Thoracic aorta (tissue), 2 donors: Measurements from ENCODE around the gene PPP2CA. TPM values are rescaled to one million over a fixed set of nuclear protein-coding genes. Genes with fewer than 3 reads are reported as not detected.
"Not testable (repeated sequence)": the region's sequence is repeated elsewhere in the genome, so short reads cannot be mapped to it uniquely, and the experiment has no call there.

ENCODE experiments used
- ATAC-seq: fragments of 150-250 bp; one replicate; pipeline ENCODE4 v1.8.0; 2017; ENCODE audit warnings: low read depth; ENCODE audit not compliant: insufficient number of reproducible peaks, low FRiP score
- DNase-seq: peaks from one replicate; pipeline ENCODE4 v3.0.0-alpha.2; 2020; ENCODE audit warnings: low spot score
- H3K27ac ChIP-seq, 2 donors: fragments of 200-600 bp; sonication (generic); 1 replicate in 1 of 2; 2 replicates in 1 of 2; pipeline ENCODE4 v1.5.1; 2016; ENCODE audit warnings: mild to moderate bottlenecking in 2 of 2, moderate library complexity in 2 of 2
- H3K27me3 ChIP-seq: fragments of 200-600 bp; sonication (generic); replicated peaks from 2 replicates; pipeline ENCODE4 v1.6.0; 2016; ENCODE audit warnings: mild to moderate bottlenecking; ENCODE audit not compliant: insufficient read depth
- H3K36me3 ChIP-seq: fragments of 200-600 bp; sonication (generic); one replicate; pipeline ENCODE4 v1.5.1; 2016
- H3K4me1 ChIP-seq, 2 donors: fragments of 200-600 bp; sonication (generic); 1 replicate in 1 of 2; 2 replicates in 1 of 2; pipeline versions ENCODE4 v1.5.1 to v1.6.0; 2016; ENCODE audit warnings: low read depth in 2 of 2, mild to moderate bottlenecking in 1 of 2; ENCODE audit not compliant: control insufficient read depth in 1 of 2
- H3K4me3 ChIP-seq: fragments of 200-600 bp; sonication (generic); 2 replicates; pipeline ENCODE4 v1.5.1; 2016; ENCODE audit warnings: mild to moderate bottlenecking
- H3K9me3 ChIP-seq: fragments of 200-600 bp; sonication (generic); 2 replicates; pipeline ENCODE4 v1.5.1; 2016
- total RNA-seq, 2 donors: library from RNA; depleted of rRNA; stranded (reverse); fragments of >200 nt; gene quantifications; one replicate each; pipeline versions ENCODE4 v1.1.0 to v1.2.3, GENCODE V29; 2016
- TF ChIP-seq, protein P1 (sequence below): fragments of 200-600 bp; sonication (generic); IDR thresholded peaks from one replicate; pipeline ENCODE4 v1.5.1; 2019; ENCODE audit warnings: antibody characterized with exemption

Gene PPP2CA
- total RNA-seq, 2 donors from 2014 or later, result 53.9 to 145 TPM

DNA sequence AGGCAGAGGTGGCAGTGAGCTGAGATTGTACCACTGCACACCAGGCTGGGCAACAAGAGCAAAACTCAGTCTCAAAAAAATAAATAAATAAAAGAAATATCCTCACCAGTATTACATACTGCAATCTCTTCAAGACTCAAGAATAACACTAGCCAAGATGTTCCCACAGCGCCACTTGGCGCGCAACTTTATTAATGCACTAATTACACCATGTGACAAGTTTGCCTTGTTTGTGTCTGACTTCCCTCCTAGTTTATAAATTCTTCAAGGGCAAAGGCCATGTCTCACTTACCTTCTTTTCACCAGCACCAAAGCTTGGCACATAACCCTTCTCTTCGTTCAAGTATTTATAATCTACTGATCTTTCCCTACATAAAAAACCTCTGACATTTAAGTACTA lies 53.9 kb downstream of the PPP2CA start:
- Histone ChIP-seq H3K4me1 (peaks cover 16 to 35% of the 10 kb centered on the region in 2 donors), H3K36me3 (peaks cover 24% of the 10 kb centered on the region)
- ATAC-seq, result no peak

DNA sequence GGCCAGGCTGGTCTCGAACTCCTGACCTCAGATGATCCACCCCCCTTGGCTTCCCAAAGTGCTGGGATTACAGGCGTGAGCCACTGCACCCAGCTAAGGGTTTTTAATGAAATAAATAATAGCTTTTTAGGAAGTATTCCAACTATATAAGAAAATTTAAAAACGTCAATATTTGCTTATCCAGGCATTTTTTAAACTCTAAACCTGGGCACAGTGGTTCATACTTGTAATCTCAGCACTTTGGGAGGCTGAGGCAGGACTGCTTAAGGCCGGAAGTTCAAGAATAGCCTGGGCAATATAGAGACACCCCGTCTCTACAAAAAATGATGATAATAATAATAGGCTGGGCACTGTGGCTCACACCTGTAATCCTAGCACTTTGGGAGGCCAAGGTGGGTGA lies 63.3 kb downstream of the PPP2CA start:
- no peaks in the 10 kb centered on the region for H3K9me3 ChIP-seq
- no peaks in the 10 kb centered on the region for H3K27me3 ChIP-seq
- H3K36me3 ChIP-seq, result peaks cover 53% of the 10 kb centered on the region
- H3K27ac ChIP-seq, result no peak overlapping the region
- DNase-seq, result no peak
- TF ChIP-seq, protein P1, sequence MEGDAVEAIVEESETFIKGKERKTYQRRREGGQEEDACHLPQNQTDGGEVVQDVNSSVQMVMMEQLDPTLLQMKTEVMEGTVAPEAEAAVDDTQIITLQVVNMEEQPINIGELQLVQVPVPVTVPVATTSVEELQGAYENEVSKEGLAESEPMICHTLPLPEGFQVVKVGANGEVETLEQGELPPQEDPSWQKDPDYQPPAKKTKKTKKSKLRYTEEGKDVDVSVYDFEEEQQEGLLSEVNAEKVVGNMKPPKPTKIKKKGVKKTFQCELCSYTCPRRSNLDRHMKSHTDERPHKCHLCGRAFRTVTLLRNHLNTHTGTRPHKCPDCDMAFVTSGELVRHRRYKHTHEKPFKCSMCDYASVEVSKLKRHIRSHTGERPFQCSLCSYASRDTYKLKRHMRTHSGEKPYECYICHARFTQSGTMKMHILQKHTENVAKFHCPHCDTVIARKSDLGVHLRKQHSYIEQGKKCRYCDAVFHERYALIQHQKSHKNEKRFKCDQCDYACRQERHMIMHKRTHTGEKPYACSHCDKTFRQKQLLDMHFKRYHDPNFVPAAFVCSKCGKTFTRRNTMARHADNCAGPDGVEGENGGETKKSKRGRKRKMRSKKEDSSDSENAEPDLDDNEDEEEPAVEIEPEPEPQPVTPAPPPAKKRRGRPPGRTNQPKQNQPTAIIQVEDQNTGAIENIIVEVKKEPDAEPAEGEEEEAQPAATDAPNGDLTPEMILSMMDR, result no peak
- H3K4me3 ChIP-seq, result no peak overlapping the region
- no peaks in the 10 kb centered on the region for H3K4me1 ChIP-seq
- ATAC-seq, result no peak

More for the DNA sequence above, 53.9 kb downstream of the PPP2CA start:
- H3K4me3 ChIP-seq, result no peak overlapping the region
- DNase-seq, result no peak
- no peaks in the 10 kb centered on the region for H3K27me3 ChIP-seq
- no peak overlapping the region for H3K27ac ChIP-seq
- TF ChIP-seq, protein P1, result no peak
- no peaks in the 10 kb centered on the region for H3K9me3 ChIP-seq

DNA sequence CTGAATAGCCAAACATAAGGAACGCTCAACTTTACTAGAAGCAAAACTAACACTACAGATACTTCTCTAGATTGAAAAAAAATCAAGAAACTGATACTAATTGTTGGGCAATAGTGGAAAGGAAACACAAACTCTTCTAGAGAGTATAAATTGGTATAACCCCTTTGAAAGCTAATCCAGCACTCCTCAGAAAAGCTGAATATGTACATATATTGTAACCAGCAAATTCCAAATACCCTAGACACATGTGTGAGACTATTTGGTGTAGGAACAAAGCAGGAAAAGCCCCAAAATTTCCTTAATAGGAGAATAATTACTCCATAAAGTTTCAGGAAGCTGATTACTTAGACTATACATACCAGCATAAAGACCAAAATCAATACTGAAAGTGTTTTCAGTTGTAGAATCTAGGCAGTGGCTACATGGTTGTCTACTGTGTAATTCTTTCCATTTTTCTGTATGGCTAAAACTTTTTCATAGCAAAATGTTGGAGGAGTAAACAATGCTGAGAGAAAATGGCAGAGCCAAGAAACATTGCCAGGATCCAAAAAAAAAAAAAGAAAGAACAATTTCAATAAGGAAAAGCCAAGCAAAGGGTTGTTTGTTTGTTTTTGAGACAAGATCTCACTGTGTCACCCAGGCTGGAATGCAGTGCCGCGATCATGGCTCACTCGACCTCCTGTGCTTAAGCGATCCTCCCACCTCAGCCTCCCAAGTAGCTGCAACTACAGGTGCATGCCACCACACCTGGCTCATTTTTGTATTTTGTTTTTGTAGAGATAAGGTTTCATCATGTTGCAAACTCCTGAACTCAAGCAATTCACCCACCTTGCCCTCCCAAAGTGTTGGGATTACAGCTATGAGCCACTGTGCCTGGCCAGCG lies 64.1 kb downstream of the PPP2CA start:
- H3K27ac ChIP-seq, result no peak overlapping the region
- H3K4me3 ChIP-seq, result no peak overlapping the region
- no peaks in the 10 kb centered on the region for H3K9me3 ChIP-seq
- peaks cover 52% of the 10 kb centered on the region for H3K36me3 ChIP-seq
- TF ChIP-seq, protein P1, result no peak
- ATAC-seq, result no peak
- H3K4me1 ChIP-seq, result no peaks in the 10 kb centered on the region
- H3K27me3 ChIP-seq, result no peaks in the 10 kb centered on the region
- DNase-seq, result no peak

DNA sequence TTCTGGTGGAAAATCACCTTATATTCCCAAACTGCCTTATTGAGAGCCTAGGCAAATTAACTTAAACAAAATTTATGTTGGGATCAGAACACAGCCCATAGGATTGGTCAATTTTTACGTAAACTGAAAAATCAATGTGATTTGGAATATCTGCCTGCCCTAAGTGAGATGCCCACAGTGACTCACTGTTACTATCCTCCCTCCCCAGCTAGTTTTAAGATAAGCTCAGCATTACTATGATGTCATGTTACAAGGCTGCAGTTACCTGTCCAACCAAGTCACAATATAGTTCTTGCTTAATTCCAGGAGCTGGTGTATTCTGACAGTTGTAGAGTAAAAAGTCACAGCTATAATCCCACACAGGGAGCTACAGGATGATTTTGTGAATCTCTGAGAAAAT lies 72.2 kb downstream of the PPP2CA start:
- no peak for DNase-seq

GRCh38 chr5:134153241-134153640 lies 72.6 kb downstream of the PPP2CA start:
- TF ChIP-seq, protein P1, result no peak
- H3K4me1 ChIP-seq, result no peaks in the 10 kb centered on the region
- H3K27me3 ChIP-seq, result no peaks in the 10 kb centered on the region
- peaks cover 49% of the 10 kb centered on the region for H3K36me3 ChIP-seq
- no peak overlapping the region for H3K27ac ChIP-seq
- no peaks in the 10 kb centered on the region for H3K9me3 ChIP-seq
- DNase-seq (no peak), ATAC-seq (no peak)
- H3K4me3 ChIP-seq, result no peak overlapping the region

More for the DNA sequence above, 72.2 kb downstream of the PPP2CA start:
- ATAC-seq, result no peak
- H3K27me3 ChIP-seq, result no peaks in the 10 kb centered on the region
- H3K27ac ChIP-seq, result no peak overlapping the region
- no peaks in the 10 kb centered on the region for H3K9me3 ChIP-seq
- TF ChIP-seq, protein P1, result no peak
- peaks cover 53% of the 10 kb centered on the region for H3K36me3 ChIP-seq
- no peaks in the 10 kb centered on the region for H3K4me1 ChIP-seq
- no peak overlapping the region for H3K4me3 ChIP-seq

DNA sequence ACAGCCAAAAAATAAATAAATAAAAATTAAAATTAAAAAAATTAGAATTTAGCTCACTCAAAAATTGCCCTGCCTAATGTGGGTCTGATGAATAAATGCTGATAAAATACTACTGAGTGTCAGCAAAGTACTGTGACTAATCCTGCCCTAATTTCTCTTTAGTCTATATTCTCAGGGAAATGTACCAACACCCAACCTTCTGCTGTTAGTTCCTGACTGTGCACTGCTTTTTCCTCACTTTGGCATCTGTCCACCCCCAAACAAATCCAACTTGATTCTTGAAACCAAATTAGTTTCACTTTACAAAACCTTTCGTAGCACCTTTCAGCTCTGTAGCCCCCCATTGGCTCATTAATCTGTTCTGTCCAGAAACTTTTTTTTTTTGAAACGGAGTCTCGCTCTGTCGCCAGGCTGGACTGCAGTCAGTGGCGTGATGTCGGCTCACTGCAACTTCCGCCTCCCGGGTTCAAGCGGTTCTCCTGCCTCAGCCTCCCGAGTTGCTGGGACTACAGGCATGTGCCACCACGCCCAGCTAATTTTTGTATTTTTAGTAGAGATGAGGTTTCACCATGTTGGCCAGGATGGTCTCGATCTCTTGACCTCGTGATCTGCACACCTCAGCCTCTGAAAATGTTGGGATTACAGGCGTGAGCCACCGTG lies 73.6 kb downstream of the PPP2CA start:
- H3K36me3 ChIP-seq, result peaks cover 40% of the 10 kb centered on the region
- H3K9me3 ChIP-seq, H3K27ac ChIP-seq, H3K27me3 ChIP-seq, H3K4me3 ChIP-seq, ATAC-seq, H3K4me1 ChIP-seq, DNase-seq: not testable (repeated sequence)
